Measurements from ENCODE around the gene HIC1.

Gene HIC1

DNA sequence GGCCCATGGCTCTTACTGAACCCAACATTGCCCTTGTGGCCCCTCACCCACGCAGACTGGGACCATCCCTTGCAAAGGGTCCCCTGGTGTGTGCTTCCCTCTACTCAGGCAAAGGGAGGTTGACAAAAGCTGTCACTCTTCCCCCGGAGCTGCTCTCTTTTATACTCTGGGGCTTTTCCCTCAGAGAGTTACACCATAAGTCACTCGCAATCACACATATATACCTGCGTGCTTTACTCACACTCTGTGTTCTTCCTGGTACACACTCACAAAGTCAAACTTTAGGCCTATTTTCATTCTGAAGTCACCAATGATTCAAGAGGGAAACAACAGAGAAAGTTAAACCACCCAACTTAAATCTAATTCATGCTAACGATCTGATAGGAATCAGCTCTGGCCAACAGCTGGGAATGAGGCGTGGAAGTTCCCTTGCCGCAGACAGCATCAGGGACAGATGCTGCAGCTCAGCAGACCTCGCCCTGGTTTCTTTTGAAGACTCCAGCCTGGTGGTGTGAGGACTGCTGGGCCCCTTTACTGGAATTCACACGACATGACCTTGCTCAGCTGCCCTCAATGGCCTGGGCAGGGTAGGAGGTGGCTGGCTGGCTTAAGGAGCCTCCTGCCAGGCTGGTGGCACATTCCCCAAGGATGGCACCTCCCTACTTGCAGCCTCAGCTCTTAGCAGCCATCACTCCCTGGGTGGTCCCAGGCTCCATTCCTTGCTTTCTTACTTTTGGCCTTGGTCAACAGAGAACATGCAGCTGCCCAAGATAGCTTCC lies 27.3 kb downstream of the HIC1 start:
- no peak for DNase-seq

DNA sequence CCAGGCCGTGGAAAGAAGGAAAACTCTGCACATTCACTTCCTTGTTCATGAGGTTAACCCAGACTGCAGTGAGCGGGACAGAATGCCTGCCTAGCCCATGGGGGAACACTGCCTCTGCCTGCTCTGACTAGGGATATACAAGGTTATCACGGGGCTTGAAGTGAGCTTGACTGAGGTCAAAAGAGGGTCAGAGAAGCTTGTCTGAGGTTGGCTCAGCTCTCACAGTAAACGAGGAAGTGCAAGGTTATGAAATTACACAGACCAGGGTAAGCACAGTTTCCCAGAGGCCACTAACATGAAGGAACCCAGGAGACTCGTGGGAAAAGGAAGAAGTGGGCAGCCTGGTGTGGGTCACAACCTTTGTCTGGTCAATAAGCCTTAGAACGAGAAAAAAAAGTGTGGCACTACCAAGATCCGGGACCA lies 28.7 kb downstream of the HIC1 start:
- DNase-seq: no peak

DNA sequence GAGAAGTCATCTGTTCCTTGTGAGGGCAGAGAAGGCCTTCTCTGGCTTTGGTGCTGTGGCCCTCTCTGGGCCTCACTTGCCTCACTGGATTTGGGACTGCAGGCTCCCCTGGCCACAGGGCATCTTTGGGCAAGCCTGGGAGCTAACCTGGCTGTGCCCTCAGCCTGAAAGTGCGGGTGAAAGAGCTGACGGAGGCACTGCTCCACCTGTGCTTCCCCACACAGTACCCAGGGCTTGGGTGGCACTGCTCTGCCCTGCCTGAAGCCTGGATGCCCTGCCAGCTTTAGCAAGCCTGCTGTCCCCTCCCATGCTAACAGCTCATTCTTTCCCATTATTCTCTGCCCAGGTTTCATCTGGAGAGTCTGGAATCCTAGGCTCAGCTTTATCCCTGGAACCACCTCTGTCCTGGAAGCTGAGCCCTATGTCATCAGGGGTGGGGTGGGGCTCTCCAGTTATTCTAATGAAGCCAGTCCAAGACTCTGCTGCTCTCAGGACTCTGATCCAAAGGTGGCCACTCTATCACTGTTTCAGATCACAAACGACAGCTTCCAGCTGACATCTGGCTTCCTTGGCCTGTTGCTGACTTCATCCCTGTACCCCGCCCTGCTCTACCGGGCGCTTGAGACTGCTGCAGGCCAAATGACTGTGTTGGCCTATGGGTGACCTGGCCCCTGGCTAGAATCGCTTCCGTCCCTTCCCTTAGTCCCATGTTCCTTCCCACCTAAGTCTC lies 29.3 kb downstream of the HIC1 start:
- no peak for DNase-seq

DNA sequence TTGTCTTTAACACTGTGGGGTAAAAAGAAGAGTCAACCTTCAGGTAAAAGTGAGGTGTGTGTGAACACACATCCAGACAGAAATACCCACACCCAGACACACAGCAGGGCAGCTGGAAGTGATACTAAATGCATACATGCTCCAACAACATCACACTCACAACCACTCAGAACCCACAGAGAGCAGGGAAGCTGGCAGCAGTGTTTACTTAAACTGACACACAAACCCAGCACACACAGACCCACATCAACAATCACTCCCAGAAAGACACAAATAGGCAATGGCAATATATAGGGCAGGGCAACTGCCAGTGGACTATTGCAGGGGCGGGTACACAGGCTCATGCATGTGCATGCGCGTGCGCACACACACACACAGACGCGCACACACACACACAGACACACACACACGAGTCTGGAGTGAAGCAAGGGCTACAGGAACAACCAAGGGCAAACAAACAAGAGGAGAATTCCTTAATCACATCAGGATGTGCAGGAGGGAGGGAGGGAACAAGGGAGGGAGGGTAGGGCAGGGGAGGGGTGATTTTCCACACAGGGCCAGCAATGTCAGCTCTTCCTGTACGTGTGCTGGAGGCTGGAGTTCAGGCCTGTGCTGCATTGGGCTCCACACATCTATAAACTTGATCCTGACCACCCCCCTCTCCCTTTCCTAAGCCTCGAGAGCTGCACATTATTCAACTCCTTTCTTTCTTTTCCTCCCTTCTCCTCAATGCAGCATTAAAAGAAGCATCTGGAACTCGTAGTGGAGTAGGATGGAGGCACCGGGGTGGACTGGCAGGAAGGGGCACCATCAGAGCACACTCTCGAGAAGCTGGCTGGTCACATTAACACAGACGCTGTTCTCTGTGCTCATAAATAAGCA lies 30.1 kb downstream of the HIC1 start:
- DNase-seq: no peak

DNA sequence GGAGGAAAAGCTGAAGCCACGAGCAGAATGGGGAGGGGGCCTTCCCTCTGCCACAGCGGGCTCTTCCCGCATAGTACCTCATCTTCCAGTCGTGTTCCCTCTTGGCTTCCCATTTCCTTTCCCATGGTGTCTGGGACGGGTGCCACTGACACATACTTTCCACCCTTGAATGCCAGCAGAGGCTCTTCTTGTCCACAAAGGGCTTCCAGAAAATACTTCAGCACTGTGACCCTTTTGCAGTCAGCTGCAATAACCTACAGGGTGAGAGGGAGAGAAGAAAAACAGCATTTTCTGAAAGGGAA lies 30.7 kb downstream of the HIC1 start:
- DNase-seq: no peak

DNA sequence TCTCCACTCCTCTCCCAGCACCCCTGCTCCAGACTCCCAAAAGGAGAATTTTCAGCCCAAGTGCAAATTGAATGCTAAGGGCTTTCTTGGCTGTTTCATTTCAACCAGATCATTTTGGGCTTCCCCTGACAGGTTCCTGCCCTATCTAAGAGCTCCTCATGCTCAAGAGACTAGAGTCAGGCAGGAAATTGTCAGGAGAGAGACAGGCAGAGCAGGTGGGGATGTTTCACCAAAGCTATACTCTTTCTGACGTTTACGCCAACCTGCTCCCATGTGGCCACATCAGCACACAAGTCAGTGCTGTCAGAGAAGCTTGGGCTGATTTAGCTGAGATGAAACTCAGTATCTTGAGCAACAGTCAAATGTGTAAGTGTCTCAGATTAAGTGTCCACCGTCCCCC lies 31.4 kb downstream of the HIC1 start:
- no peak for DNase-seq

DNA sequence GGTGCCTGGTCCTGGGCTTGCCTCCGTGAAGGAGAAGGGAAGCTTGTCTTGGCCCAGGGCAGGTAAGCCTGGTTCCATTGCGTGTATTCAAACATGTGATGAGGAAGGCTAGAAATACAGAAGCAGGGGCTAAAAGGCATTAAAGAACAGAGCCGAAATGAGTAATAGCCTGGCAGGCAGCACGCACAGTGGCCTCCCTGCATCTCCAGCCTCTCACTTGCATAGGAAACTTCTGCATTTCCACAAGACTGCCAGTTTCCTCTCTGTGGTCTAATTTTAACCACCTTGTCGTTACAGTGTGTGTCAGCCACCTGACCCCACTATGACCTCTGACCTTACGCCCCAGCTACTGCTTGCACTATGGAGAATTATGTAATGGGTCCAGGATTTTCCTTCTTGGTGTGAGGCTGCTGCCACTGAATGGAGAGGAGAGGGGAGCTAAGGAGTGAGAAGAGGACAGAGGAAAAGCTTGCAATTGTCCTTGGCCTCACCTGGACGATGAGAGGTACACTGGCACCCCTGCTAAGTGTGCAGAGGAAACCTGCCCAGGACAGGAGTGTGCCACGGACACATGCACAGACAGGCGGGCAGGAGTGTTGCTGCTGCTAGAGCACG lies 32.8 kb downstream of the HIC1 start:
- peak; percentile 75 for DNase-seq

DNA sequence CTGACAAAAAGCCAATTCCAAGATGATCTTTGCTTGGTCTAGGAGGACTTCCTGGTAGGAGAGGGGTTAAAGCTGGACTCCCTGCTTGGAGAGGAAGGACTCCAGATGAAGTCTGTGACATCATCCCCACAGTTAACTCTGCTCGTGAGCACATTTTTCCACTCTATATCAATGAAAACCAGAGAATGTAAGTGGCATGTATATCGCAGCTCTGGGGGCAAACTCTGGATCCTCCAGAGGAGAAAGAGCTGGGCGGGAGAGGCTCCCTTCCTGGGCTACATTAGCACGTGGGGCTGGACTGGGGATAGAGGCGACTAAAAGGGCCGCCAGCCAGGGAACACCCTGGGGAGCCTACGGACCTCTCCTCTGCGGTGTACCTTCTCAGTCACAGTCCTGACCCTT lies 34.1 kb downstream of the HIC1 start:
- DNase-seq: no peak

DNA sequence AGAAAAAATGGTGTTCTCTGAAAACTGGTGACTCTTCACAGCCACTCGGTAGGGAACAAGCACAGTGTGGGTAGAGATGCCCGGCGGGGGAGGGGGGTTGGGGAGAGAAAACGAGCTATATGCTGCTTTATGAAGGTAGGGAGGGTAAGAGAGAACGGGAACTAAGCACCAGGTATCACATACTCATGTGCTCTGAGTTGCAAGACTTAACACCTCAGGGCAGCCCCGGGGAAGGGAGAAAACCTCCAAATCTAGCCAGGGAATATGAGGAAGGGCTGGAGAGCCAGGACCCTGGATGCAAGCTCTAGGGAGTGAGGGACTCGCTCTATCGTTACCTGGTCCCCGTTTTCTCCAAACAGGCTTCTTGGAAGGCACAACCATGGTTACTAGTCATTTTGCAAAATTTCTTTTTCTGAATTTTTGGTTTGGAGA lies 35.3 kb downstream of the HIC1 start:
- DNase-seq: no peak

DNA sequence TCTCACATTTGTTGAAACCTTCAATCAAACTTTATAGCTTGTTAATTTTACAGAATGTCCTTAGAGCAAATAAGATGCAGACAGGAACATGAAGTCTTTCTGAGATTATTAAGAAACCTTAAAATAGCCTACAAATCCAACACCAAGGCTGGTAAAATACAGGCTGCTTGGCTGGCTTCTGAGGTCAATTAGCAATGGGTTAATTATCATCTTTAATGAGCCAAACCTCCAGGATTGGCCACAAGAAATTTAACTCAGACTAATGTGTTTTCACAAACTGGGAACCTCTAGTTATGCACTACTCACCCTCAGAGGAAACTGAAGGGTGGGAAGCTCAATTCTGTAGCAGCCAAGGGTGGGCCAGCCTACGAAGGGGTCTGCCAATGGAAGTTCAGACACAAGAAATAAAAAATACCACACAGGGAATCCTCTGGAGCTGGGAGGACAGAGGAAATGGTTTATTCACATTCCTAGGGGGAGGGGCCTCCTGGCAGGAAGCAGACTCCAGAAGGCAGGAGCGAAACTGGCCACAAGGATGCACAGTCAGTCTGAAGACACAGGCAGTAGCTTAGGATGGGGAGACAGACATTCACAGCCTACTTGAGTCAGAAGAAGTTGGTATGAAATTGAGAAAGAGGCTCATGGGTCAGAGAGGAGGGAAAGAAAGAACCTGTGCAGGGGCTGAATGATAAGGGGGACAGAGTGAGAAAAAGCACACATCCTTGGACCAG lies 36.1 kb downstream of the HIC1 start:
- DNase-seq: no peak

DNA sequence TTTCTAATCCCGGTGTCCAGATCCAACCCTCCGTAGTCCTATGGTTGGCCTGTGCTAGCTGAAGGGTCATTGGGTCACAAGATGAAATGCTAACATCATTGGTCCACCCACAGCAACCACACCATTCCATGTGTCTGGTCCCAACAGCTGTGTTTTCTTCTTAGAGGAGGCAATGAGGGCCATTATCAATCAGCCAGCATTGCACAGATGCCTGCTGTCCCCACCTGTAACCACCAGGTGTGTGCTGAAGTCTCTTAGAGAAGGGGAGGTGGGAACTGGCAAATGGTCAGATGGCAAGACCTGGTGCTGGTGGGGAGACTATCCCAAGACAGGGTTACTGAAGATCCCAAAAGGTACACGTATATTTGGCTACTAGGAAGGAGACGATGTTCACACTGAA lies 37.4 kb downstream of the HIC1 start:
- DNase-seq: no peak

DNA sequence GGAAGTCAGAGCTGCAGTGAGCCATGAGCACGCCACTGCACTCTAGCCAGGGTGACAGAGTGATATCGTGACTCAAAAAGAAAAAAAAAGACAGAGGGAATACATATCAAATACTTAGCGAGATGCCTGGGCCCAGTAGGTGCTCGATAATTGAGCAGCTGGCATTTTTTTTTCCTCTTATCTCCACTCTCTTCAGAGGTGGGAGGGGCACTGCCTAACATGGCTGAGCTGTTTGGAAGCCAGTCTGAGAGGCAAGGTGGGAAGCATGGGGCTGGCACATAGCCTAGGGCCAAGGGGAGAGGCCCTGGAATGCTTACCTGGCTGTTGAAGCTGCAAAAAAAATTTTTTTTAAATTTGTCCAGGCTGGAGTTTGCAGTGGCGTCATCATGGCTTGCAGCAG lies 38.4 kb downstream of the HIC1 start:
- DNase-seq: no peak

DNA sequence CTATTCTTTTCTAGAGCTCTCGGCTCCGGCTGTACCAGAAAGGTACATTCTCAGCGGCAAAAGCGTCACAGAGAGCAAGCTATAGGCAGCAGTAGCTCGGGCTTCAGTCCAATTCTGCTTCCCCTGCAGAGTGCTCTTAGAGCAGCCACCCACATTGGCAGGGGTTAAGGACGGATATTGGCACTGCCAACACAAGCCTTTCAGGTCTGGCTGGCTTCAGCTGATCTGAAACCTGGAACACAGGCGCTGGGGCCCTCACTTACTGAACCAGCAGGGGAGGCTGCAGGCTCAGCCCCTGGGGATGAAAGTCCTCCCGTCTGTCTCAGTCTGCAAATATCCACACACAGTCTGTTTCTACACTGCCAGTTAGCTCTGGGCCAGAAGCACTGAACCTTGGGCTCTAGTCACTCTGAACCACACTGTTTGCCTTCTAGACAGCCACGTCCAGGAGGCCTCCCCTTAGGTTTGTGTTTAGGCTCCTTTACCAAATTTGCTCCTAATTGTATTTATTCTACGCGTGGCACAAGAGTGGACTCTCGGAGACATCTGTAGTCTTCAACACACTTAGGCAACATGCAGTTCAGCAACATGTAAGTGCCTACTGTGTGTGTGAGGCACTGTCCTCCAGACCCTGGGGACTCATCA lies 40.1 kb downstream of the HIC1 start:
- DNase-seq: no peak

DNA sequence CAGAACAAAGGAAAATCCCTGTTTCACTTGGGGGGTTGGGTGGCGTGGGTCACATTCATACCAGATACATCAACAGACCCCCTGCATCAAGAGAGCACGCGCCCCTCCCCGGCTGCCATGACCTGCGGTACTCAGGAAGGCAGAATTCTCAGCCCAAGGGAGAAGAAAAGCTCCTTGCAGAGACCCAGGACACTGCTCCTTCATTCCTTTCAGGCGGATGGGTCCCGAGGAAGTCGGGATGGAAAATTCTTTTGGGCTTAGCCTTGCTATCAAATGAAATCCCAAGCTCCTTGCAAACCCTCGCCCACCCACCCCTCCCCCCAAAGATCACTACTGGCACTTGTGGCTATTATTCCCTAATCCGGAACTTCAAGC lies 40.6 kb downstream of the HIC1 start:
- no peak for DNase-seq

DNA sequence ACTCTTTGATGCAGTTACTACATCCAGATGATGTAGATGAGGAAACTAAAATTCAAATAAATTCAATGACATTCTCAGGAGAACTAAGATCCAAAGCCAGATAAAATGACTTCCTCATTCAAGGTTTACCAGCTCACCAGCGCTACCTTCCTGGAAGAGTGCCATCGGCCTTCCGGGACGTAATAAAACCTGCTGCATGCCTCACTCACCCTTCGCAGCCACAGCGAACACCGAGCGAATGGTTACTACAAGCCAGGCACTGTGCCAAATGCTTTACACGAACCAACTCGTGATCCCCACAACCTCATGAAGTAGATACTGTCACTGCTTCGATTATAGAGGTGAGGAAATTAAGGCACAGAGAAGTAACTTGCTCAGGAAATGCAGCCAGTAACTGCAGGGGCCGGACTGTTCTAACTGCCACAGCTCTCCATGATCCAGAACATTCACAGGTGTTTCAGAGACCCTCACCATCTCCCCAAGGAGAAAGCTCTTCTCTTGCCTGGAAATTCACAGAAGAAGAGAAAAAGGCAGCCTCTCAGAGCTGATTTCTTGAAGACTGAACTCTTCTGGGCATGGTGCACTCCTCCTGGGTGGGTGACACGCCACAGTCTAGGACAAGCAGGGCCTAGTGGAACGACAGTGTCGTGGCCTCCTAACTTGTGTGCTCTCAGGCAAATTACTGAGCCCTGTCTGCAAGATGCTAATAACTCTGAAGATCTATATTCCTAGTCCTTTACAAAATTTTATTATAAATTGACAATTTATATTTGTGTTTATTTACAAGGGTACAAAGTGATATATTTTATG lies 46.8 kb downstream of the HIC1 start:
- DNase-seq: no peak

DNA sequence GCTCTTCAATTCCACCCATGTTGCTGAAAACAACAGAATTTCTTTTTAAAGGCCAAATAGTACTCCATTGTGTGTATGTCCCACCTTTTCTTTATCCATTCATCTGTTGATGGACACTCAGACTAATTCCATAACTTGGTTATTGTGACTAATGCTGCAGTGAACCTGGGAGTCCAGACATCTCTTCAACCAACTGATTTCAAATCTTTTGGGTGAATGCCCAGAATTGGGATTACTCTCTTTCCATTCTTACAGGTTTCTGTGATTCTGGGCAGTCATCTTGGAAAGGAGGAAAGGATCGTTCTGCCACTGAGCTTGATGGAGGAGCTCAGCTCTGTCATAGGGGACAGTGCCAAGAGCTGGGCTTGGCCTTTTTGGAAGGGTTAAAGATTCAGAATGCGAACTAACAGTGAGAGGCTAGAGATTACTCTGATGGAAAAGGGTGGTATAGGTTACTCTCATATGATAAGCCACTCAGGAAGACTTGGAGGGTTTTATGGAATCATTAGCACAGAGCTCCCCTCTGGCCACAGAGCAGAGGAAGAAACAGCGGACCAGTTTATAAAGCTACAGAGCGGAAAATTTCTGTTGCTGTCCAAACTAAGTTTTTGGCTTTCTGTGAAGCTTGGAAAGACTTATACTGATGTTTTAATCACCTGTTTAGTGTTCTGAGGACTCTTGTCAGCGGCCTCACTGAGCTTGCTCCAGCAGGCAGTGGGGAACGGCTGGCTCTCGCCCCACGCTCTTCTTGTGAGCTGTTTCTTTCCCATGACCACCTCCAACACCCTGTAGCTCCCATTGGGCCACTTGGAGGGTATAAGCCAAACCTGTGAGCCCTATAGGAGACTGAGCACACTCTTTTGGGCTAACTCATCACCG lies 48.3 kb downstream of the HIC1 start:
- no peak for DNase-seq

DNA sequence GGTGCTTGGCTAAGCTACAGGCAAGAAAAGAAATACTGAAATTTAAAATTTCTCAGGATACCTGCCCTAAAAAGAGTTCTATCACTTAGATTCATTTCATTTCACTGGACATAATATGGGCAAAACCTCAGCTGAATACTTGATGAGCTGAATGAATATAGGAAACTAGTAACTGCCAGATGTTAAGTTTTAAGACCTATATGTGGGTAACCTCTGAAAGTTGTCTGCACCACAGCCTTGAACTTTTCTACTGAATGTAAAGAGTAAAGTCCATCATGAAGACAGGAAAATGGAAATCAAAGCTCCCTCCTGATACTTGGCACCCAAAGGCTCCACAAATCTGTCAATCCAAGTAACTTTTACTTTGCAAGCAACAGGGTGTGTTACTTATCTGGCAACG lies 50.8 kb downstream of the HIC1 start:
- DNase-seq: no peak

DNA sequence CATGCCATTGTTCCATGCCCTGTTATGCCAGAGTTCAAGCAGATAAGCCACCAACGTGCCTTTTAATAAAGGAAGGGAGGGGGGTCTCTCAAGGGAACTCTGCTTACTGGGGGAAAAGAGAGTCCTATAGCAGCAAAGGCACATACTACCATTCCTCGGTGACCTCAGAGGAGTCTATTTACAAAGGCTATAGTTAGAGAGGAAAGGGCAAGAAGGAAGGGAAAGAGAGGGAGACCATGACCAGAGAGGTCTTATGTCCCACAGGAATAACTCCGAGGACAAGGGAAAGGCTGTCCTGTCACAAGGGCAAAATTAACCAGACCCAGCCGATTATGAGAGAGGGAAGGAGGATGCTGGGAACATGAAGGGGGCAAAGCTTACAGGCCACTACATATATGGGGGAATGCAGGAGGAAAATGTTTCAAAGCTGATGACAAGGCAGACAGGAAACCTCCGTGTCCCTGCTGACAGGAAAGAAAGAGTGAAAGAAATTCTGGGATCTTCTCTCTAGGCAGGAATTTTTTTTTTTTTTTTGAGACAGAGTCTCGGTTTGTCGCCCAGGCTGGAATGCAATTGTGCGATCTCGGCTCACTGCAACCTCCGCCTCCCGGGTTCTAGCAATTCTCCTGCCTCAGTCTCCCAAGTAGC lies 51.5 kb downstream of the HIC1 start:
- no peak for DNase-seq

DNA sequence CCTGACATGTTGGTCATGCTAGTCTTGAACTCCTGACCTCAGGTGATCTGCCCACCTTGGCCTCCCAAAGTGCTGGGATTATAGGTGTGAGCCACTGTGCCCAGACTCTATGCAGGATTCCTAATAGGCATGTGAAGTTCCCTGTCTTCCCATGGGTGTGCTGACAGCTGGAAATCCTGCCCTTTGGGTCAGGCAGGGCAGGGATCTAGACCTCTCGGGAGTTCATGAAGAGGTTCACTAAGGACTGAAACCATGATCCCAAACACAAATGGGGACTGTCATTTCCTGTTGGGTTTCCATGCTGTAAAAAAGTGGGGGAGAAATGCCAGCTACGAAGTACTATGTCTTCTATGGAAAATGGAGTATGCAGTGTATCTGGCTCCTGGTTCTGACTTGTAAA lies 52.1 kb downstream of the HIC1 start:
- DNase-seq: no peak

DNA sequence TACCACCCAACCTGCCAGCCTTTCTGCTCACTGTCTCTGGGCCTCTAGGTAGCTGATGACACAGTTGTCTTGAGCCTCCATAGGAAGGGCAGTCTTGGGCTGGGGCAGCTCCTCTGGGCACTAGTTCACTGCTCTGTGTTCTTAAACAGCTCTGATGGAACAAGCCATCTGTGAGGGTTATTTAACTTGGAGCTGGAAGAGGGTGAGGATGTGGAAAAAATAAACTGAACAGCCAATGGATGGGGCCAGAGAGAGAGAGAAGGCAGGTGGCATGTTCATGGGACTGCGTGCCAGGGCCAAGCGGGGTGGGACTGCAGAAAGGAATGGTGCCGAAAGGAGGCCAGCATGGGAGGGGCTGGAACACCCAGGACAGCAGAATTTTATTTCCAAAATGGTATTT lies 52.6 kb downstream of the HIC1 start:
- no peak for DNase-seq

Data from activated CD4-positive, alpha-beta T cell treated with anti-CD3 and anti-CD28 coated beads, Interleukin-2, amount 50 U/mL, for 16 hours (primary cell).